Calu3 (cell line): ENCODE results near the gene MAPK8IP3. TPM values are rescaled to one million over a fixed set of nuclear protein-coding genes. Genes with fewer than 3 reads are reported as not detected.

Experiments
- BruUV-seq: library from RNA; stranded (reverse); fragments of 400-500 nt; replicated peaks from 2 replicates; lab custom pipeline; 2021; lab: Mats Ljungman, UMichigan
- CTCF ChIA-PET: fragments of 300-600 bp; sonication (Branson Sonifier 250); formaldehyde crosslinking; loops from one replicate; lab custom pipeline; 2022; ENCODE audit warnings: antibody characterized with exemption; lab: Charles Lee
- DNase-seq: peaks from one replicate; pipeline ENCODE4 v3.0.0; 2022
- H3K27ac Mint-ChIP-seq: one replicate; pipeline ENCODE4 v1.8.0; 2022; ENCODE audit warnings: mixed read lengths; ENCODE audit not compliant: unreplicated experiment
- H3K27me3 Mint-ChIP-seq: one replicate; pipeline ENCODE4 v1.8.0; 2022; ENCODE audit warnings: mixed read lengths; ENCODE audit not compliant: unreplicated experiment
- H3K36me3 Mint-ChIP-seq: one replicate; pipeline ENCODE4 v1.8.0; 2022; ENCODE audit warnings: mild to moderate bottlenecking, moderate library complexity, mixed read lengths; ENCODE audit not compliant: insufficient read depth, unreplicated experiment
- H3K4me1 Mint-ChIP-seq: one replicate; pipeline ENCODE4 v1.8.0; 2022; ENCODE audit warnings: mild to moderate bottlenecking, low read depth, mixed read lengths; ENCODE audit not compliant: unreplicated experiment
- H3K4me3 Mint-ChIP-seq: one replicate; pipeline ENCODE4 v1.8.0; 2022; ENCODE audit warnings: mild to moderate bottlenecking, low read depth, moderate library complexity, mixed read lengths; ENCODE audit not compliant: unreplicated experiment
- H3K9me3 Mint-ChIP-seq: one replicate; pipeline ENCODE4 v1.8.0; 2022; ENCODE audit warnings: low read depth, mixed read lengths; ENCODE audit not compliant: unreplicated experiment
- CTCF ChIP-seq: fragments of 200-600 bp; IDR thresholded peaks from one replicate; pipeline ENCODE4 v1.8.0; 2022; ENCODE audit warnings: antibody characterized with exemption; ENCODE audit not compliant: unreplicated experiment
- intact Hi-C: fragments of 100-400 bp; cut with micrococcal nuclease; formaldehyde crosslinking; loops from one replicate; pipeline ENCODE4 v1.10.0; 2022; ENCODE audit not compliant: unreplicated experiment
- total RNA-seq: library from RNA; stranded (reverse); gene quantifications from 2 replicates; pipeline ENCODE4 v1.2.3, GENCODE V29; 2022

Gene MAPK8IP3
- total RNA-seq, 1 experiment from 2014 or later: 110 TPM

- no peak overlapping the region for H3K4me3 Mint-ChIP-seq
- H3K27me3 Mint-ChIP-seq: no peaks in the 10 kb centered on the region
- peaks cover 2% of the 10 kb centered on the region for H3K4me1 Mint-ChIP-seq
- CTCF ChIA-PET: interaction anchor here (0.5 kb wide), 1 partner anchor 127 kb away, joined by 3 read pairs; no protein-coding TSS in a partner anchor
- DNase-seq: no peak
- H3K27ac Mint-ChIP-seq: no peak overlapping the region
- no peak for TF ChIP-seq CTCF
- H3K9me3 Mint-ChIP-seq: no peaks in the 10 kb centered on the region
- peaks cover 61% of the 10 kb centered on the region for H3K36me3 Mint-ChIP-seq
- intact Hi-C loops: no loop called here
- no TSS peak for BruUV-seq
Observed at GRCh38 chr16:1764971-1765370, 59.0 kb downstream of the MAPK8IP3 start.

GRCh38 chr16:1765826-1766225, 59.8 kb downstream of the MAPK8IP3 start:
- no TSS peak for BruUV-seq
- DNase-seq: no peak
- peaks cover 64% of the 10 kb centered on the region for H3K36me3 Mint-ChIP-seq
- no peak overlapping the region for H3K4me3 Mint-ChIP-seq
- no peaks in the 10 kb centered on the region for H3K9me3 Mint-ChIP-seq
- no peak overlapping the region for H3K27ac Mint-ChIP-seq
- no peak for TF ChIP-seq CTCF
- H3K27me3 Mint-ChIP-seq: no peaks in the 10 kb centered on the region
- H3K4me1 Mint-ChIP-seq: peaks cover 8% of the 10 kb centered on the region
- CTCF ChIA-PET: no interaction called here
- intact Hi-C loops: no loop called here

GRCh38 chr16:1766231-1766630, 60.2 kb downstream of the MAPK8IP3 start:
- intact Hi-C loops: no loop called here
- Mint-ChIP-seq H3K4me3 (no peak overlapping the region), H3K9me3 (no peaks in the 10 kb centered on the region), H3K4me1 (peaks cover 8% of the 10 kb centered on the region), H3K36me3 (peaks cover 64% of the 10 kb centered on the region), H3K27ac (no peak overlapping the region), H3K27me3 (no peaks in the 10 kb centered on the region)
- no peak for TF ChIP-seq CTCF
- DNase-seq: no peak
- BruUV-seq: no TSS peak
- CTCF ChIA-PET: no interaction called here

- Mint-ChIP-seq H3K9me3 (no peaks in the 10 kb centered on the region), H3K36me3 (peaks cover 64% of the 10 kb centered on the region), H3K27me3 (no peaks in the 10 kb centered on the region), H3K27ac (no peak overlapping the region), H3K4me3 (no peak overlapping the region), H3K4me1 (peaks cover 8% of the 10 kb centered on the region)
- BruUV-seq: no TSS peak
- TF ChIP-seq CTCF: no peak
- intact Hi-C loops: no loop called here
- DNase-seq: no peak
- CTCF ChIA-PET: no interaction called here
Observed at GRCh38 chr16:1766701-1767100, 60.7 kb downstream of the MAPK8IP3 start.
